ENCODE measurements around the gene GZF1. TPM values are rescaled to one million over a fixed set of nuclear protein-coding genes. Genes with fewer than 3 reads are reported as not detected.

GZF1 gene
- total RNA-seq, 1 experiment from 2014 or later, result 17.0 TPM

DNA sequence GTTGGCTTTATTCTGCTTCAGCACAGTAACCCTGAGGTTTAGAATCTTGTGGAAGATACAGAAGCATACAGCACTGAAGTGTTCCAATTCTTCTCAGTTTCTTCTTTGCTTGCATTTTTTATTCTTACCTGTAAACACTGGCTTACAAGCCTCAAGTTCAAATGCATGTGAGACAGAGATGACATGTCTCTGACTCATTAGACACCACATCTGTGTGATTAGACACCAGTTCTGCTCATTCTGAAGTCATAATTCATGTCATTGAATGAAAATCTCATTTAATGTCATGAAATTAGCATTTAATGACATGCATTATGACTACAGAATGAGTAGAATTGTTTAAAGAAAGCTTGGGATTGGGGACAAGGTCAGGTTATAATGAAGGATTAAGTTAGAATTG lies 5.8 kb downstream of the GZF1 start:
- Mint-ChIP-seq H3K4me3 (no peak overlapping the region), H3K36me3 (ENCODE audit: insufficient read depth in 1 of 3, low read depth in 3 of 3) (peaks cover 31 to 69% (median 56%) of the 10 kb centered on the region in 3 experiments), H3K27me3 (ENCODE audit: low read depth) (no peaks in the 10 kb centered on the region), H3K4me1 (peaks cover 12 to 21% of the 10 kb centered on the region in 2 experiments), H3K27ac (peak overlapping the region in 1 of 3 experiments; percentile 21; a peak in 2 of 7 replicates), H3K9me3 (no peaks in the 10 kb centered on the region)
- DNase-seq, result no peak
- no peak overlapping the region for H4K5ac ChIP-seq (ENCODE audit: insufficient read length, low read depth, low read length)
- no peak overlapping the region for H4K8ac ChIP-seq (replicated peaks; ENCODE audit: insufficient read length, low read depth, low read length)
- H2BK15ac ChIP-seq (ENCODE audit: low read depth, low read length), result no peak overlapping the region
- no peak overlapping the region for H3K14ac ChIP-seq (ENCODE audit: insufficient read depth, low read length)
- H3K23me2 ChIP-seq (ENCODE audit: insufficient read length, low read depth, low read length, poor library complexity, severe bottlenecking), result peaks cover 3% of the 10 kb centered on the region
- no peak overlapping the region for H2AK5ac ChIP-seq (ENCODE audit: insufficient read length, low read length)
- H3K23ac ChIP-seq (ENCODE audit: insufficient read length, low read depth, low read length), result no peak overlapping the region
- H2BK5ac ChIP-seq (ENCODE audit: insufficient read length, low read length), result no peak overlapping the region
- H3T11ph ChIP-seq (ENCODE audit: low read length), result no peak overlapping the region
- H3K9me3 ChIP-seq (ENCODE audit: control insufficient read depth, low read depth, low read length), result no peaks in the 10 kb centered on the region
- no peaks in the 10 kb centered on the region; the same call in 1 of the 2 replicates for H3K4me1 ChIP-seq (ENCODE audit: insufficient read depth, low read length)
- H3K9ac ChIP-seq (ENCODE audit: extremely low read depth, insufficient read length, low read length), result no peak overlapping the region
- H4K20me1 ChIP-seq (ENCODE audit: control insufficient read depth, insufficient read depth, insufficient read length), result no peaks in the 10 kb centered on the region
- no peak overlapping the region for H2BK12ac ChIP-seq (ENCODE audit: insufficient read length, low read depth, low read length)
- no peak overlapping the region for H2BK20ac ChIP-seq (ENCODE audit: low read depth, low read length, poor library complexity, severe bottlenecking)
- peaks cover 3% of the 10 kb centered on the region for H3K79me1 ChIP-seq (ENCODE audit: insufficient read depth, low read depth, low read length, poor library complexity, severe bottlenecking)
- H2AFZ ChIP-seq (ENCODE audit: low read length), result no peak overlapping the region
- H3K79me2 ChIP-seq (ENCODE audit: insufficient read depth, low read length), result peaks cover 7% of the 10 kb centered on the region; the same call in 1 of the 2 replicates
- H3K4ac ChIP-seq (ENCODE audit: low read depth, low read length), result no peak overlapping the region
- H3K56ac ChIP-seq (ENCODE audit: insufficient read length, low read depth, low read length), result no peak overlapping the region
- H4K91ac ChIP-seq (ENCODE audit: insufficient read length, low read depth, low read length), result no peak overlapping the region
- H3K4me2 ChIP-seq (ENCODE audit: insufficient read depth, insufficient read length, low read length), result no peak overlapping the region
- H3K27ac ChIP-seq (ENCODE audit: insufficient read length, low read depth, low read length), result no peak overlapping the region
- no peaks in the 10 kb centered on the region for H3K27me3 ChIP-seq (ENCODE audit: insufficient read depth, low read length)
- no peak overlapping the region for H3K18ac ChIP-seq (ENCODE audit: insufficient read length, low read depth, low read length)
- no peak overlapping the region for H2BK120ac ChIP-seq (ENCODE audit: low read depth, low read length, poor library complexity, severe bottlenecking)
- TF ChIP-seq, protein P1, sequence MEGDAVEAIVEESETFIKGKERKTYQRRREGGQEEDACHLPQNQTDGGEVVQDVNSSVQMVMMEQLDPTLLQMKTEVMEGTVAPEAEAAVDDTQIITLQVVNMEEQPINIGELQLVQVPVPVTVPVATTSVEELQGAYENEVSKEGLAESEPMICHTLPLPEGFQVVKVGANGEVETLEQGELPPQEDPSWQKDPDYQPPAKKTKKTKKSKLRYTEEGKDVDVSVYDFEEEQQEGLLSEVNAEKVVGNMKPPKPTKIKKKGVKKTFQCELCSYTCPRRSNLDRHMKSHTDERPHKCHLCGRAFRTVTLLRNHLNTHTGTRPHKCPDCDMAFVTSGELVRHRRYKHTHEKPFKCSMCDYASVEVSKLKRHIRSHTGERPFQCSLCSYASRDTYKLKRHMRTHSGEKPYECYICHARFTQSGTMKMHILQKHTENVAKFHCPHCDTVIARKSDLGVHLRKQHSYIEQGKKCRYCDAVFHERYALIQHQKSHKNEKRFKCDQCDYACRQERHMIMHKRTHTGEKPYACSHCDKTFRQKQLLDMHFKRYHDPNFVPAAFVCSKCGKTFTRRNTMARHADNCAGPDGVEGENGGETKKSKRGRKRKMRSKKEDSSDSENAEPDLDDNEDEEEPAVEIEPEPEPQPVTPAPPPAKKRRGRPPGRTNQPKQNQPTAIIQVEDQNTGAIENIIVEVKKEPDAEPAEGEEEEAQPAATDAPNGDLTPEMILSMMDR (conservative IDR thresholded peaks at IDR 0.05), result no peak
